ENCODE data around the gene RARB.

The RARB gene

GRCh38 chr3:25427942-25428788, at the start of gene RARB:
TSS of gene RARB (plus strand) at chr3:25428263. CDS start at chr3:25428732, 469 bp downstream.
- DNase-seq, result no peak

- no peak for DNase-seq
Measured at GRCh38 chr3:25378786-25379311, 49.2 kb upstream of the RARB start.

GRCh38 chr3:25380222-25380739, 47.8 kb upstream of the RARB start:
- no peak for DNase-seq

GRCh38 chr3:25381083-25381482, 47.0 kb upstream of the RARB start:
- no peak for DNase-seq

- no peak for DNase-seq
Measured at GRCh38 chr3:25384471-25384870, 43.6 kb upstream of the RARB start.

- DNase-seq, result no peak
Measured at GRCh38 chr3:25385807-25386460, 42.1 kb upstream of the RARB start.

GRCh38 chr3:25386686-25387255, 41.3 kb upstream of the RARB start:
- DNase-seq, result no peak

GRCh38 chr3:25390605-25391004, 37.5 kb upstream of the RARB start:
- DNase-seq, result no peak

GRCh38 chr3:25396251-25396650, 31.8 kb upstream of the RARB start:
- DNase-seq, result no peak

GRCh38 chr3:25396686-25397085, 31.4 kb upstream of the RARB start:
- DNase-seq, result no peak

- DNase-seq, result no peak
Measured at GRCh38 chr3:25397150-25397549, 30.9 kb upstream of the RARB start.

- DNase-seq, result no peak
Measured at GRCh38 chr3:25400587-25400986, 27.5 kb upstream of the RARB start.

- DNase-seq, result no peak
Measured at GRCh38 chr3:25403968-25404367, 24.1 kb upstream of the RARB start.

GRCh38 chr3:25404569-25404968, 23.5 kb upstream of the RARB start:
- no peak for DNase-seq

GRCh38 chr3:25405335-25405734, 22.7 kb upstream of the RARB start:
- no peak for DNase-seq

- DNase-seq, result no peak
Measured at GRCh38 chr3:25410703-25411102, 17.4 kb upstream of the RARB start.

- DNase-seq, result no peak
Measured at GRCh38 chr3:25412269-25412668, 15.8 kb upstream of the RARB start.

GRCh38 chr3:25416176-25416575, 11.9 kb upstream of the RARB start:
- no peak for DNase-seq

GRCh38 chr3:25418596-25418995, 9.5 kb upstream of the RARB start:
- DNase-seq, result no peak

- DNase-seq, result no peak
Measured at GRCh38 chr3:25419251-25419650, 8.8 kb upstream of the RARB start.

- no peak for DNase-seq
Measured at GRCh38 chr3:25420147-25420546, 7.9 kb upstream of the RARB start.

- DNase-seq, result no peak
Measured at GRCh38 chr3:25420885-25421284, 7.2 kb upstream of the RARB start.

GRCh38 chr3:25421747-25422146, 6.3 kb upstream of the RARB start:
- no peak for DNase-seq

All from NCI-H2029 treated with DMSO at 0.1 percent for 48 hours (cell line).